ENCODE measurements around the gene PRKAG3.

The PRKAG3 gene

DNA sequence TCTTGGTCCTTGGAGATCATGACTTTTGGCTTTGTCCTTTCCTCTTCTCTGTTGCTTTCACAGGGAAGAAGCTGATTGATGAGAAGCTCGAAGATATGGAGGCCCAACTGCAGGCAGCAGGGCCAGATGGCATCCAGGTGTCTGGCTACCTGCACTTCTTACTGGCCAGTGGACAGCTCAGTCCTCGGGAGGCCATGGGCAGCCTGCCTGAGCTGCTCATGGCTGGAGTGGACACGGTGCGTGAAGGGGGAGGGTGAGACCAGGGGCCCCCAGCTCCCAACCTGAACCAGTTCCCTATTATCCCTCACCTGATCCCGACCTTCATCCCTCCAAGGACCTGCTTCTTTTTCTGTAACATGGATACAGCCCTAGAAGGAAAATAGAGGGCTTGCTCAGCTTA, 18.7 kb downstream of the PRKAG3 start:
- no peak for DNase-seq

DNA sequence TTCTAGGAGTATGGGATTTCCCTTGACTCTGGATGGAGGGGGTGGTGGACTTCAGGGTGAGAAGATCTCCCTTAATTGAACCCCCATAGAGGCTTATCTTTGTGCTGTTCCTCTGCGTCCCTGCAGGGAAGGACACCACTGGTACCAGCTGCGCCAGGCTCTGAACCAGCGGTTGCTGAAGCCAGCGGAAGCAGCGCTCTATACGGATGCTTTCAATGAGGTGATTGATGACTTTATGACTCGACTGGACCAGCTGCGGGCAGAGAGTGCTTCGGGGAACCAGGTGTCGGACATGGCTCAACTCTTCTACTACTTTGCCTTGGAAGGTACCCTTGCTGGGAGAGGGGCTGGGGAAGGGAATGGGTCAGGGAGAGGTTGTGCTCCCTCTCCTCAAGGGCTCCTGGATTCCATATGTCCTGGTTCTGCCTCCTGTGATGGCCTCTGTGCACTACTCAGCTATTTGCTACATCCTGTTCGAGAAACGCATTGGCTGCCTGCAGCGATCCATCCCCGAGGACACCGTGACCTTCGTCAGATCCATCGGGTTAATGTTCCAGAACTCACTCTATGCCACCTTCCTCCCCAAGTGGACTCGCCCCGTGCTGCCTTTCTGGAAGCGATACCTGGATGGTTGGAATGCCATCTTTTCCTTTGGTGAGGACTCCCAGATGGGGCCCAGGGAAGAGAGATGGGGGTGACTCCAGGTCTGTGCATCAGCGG, 19.3 kb downstream of the PRKAG3 start:
- DNase-seq, result no peak

DNA sequence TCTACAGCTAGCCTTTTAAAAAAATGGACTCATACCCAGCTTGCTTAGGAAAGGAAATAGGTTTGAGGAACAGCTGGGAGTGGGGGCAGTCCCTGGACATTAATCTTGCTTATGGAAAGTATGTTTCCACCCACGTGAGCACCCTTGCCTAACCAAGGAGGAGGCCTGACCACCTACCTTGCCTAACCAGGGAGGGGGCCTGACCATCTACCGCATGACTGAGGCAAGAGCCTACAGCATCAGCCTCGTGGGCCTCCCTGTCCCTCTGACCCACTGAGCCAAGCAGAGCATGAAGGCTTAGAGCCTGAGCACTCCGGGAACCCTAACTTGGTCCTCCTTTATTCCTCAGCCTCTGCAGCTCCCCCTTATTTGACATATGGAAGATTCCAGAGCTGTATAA, 20.2 kb downstream of the PRKAG3 start:
- no peak for DNase-seq

DNA sequence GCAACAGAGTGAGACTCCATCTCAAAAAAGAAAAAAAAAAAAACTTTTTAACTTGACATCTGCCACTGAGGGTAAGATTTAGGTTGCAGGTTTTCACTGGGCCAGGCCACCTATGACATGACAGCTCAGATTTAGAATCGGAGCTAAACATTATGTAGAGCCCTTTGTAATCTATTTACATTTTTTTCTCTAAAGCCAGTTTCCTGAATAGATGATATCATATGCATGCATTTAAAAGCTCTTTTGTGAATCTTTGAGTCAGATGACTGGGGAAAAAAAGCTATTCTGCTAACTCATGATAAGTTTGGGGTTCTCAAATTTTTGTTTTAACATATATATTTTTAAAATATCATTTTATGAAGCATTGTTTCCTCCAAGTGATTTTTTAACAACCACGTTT, 21.3 kb downstream of the PRKAG3 start:
- DNase-seq, result no peak

DNA sequence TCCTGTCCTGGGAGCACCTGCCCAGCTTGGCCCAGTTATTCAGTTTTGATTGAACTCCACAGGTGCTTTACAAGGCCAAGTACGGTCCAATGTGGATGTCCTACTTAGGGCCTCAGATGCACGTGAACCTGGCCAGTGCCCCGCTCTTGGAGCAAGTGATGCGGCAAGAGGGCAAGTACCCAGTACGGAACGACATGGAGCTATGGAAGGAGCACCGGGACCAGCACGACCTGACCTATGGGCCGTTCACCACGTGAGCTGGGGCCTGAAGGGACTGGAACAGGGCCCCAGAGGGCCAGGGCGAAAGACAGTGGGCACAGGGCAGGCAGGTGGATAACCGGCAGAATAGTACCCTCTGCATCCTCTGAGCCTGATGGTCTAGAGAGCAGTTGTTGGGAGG, 22.1 kb downstream of the PRKAG3 start:
- DNase-seq, result no peak

DNA sequence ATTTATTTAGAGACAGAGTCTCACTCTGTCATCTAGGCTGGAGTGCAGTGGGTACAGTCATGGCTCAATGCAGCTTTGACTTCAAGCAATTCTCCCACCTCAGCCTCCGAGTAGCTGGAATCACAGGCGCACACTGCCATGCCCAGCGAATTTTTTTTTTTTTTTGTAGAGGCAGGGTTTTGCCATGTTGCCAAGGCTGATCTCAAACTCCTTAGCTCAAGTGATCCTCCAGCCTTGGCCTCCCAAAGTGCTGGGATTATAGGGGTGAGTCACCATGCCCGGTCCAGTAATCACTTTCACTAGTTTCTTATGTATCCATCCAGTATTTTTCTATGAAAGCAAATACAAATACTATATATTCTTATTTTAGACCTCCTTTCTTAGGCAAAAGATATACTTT, 24.0 kb downstream of the PRKAG3 start:
- DNase-seq, result no peak

DNA sequence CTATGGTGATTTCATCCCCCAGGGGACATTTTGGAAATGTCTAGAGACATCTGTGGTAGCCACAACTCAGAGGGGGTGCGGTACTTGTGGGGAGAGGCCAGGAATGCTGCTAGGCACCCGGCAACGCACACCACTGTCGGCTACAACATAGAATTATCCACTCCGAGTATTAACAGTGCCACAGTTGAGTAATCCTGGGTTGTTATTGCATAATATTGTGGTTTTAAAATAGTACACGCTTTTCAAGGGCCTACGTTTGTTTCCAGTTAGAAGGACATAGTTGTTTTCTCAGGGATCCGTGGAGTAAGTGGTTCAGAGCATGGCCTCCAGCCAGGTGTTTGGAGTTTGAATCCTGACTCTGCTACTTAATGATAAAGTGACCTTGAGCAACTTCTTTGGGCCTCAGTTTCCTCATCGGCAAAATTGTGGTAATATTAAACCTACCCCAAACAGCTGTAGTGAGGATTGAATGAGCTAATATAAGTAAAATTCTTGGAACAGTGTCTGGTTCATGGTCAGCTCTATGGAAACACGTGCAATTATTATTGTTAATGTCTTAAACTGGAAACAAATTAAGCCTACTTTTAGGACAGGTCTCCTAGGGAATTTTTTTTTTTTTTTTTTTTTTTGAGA, 25.1 kb downstream of the PRKAG3 start:
- no peak for DNase-seq

DNA sequence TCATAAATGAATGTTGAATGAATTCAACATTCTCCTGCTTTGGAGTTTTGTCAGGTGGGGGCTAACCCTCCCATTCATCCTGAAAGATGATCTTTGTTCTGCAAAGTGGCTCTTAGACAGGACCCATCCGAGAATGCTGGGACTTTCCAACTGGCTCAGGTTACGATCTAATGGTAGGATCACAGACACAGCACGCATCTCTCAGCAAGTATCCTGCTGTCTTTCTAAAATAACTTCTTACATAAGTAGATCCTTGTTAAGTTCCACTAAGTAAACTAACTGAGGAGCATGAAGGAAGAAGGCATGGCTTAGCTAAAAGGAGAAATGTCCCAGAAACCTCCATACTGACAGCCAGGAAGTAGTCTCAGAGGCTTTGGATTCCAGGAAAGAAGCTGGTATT, 26.0 kb downstream of the PRKAG3 start:
- DNase-seq, result no peak

DNA sequence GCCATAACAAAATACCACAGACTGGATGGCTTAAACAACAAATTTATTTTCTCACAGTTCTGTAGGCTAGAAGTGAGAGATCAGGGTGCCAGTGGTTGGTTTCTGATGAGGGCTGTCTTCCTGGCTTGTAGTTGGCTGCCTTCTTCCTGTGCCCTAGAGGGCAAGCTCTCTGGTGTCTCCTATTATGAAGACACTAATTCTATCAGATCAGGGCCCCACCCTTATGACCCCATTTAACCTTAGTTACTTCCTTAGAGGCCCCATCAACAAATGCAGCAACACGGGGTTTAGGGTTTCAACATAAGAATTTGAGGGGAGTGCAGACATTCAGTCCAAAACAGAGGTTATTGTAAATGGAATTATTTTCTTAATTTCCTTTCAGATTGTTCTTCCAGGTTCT, 26.8 kb downstream of the PRKAG3 start:
- DNase-seq, result no peak

DNA sequence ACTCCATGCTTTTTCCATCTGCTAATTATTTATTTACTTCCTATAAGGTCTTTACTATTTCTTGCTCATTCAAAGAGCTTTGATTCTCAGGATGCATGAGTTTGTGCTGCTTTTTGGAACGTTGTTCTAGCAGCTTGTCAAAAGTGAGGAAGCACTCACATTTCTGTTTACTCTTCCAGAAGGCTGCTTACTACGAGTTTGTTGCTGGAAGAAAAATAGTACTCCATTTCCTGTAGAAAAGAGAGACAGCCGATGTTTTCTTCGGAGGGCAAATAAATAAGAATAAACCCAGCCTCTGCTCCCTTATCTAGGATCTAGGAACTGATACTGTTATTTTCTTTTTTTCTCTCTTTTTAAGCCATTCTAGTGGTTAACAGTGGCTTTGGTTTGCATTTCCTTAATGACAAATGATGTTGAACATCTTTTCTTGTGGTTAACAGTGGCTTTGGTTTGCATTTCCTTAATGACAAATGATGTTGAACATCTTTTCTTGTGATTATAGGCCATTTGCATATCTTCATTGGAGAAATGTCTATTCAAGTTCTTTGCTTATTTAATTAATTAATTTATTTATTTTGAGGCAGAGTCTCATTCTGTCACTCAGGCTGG, 29.1 kb downstream of the PRKAG3 start:
- no peak for DNase-seq

DNA sequence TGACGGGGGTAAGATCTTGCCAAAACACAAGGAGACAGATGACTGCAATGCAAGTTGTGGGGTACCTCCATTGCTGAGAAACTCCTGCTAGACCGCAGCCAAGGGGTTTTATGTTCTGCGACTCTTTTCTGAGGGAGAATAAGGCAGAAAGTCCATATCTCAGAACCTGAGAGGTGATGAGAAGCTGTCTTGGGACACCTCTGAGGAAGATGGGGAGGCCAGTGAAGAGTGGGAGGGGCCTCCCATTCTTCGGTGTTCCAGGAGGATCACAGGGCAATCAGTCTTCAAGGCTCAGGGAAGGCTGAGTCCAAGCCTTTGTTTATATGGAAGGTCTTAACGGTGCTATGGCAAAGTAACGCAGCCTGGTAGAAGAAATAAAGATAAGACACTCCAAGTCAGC, 31.6 kb downstream of the PRKAG3 start:
- DNase-seq, result no peak

DNA sequence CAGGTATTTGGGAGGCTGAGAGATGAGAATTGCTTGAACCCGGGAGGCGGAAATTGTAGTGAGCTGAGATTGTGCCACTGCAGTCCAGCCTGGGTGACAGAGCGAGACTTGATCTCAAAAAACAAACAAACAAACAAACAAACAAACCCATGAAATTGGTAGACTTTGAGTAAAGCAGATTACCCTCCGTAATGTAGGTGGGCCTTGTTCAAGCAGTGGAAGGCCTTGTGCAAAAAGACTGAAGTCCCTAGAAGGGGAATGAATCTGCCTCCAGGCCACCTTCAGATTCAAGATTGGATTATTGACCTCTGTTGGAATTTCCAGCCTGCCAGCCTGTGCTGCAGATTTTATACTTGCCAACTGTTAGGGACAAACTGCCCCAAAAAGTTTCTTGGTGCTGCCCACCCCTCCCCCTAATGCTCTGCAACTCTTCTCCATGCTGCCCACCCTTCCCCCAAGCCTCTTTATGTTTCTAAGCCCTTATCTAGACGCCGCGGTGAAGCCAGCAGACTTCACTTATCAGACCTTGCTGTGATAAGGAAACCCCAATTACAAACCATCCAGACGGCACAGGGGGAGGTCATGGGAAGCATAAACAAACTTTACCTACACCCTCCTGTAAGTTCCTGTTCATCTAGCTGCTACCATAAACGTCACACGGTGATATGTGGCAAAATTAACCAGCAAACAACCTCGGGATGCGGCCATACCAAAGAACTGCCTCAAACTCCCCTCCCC, 32.7 kb downstream of the PRKAG3 start:
- DNase-seq, result no peak

DNA sequence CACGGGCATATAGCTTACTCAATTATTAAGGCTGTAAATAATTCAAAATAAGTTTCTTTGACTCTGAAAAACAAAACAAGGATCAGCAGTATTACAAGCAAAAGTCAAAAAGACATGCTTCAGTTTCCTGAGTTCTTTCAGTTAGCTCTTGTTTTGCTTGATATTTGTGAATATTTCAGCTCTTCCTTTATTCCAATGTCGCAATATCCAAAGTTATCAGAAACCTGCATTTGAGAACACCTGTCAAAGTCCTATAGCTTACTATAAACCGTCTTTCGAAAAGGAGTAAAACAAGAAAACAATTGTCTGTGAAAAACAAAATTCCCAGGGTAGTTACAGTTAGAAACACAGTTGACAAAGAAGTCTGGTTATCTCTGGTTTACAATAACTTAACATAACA, 34.9 kb downstream of the PRKAG3 start:
- DNase-seq, result no peak

DNA sequence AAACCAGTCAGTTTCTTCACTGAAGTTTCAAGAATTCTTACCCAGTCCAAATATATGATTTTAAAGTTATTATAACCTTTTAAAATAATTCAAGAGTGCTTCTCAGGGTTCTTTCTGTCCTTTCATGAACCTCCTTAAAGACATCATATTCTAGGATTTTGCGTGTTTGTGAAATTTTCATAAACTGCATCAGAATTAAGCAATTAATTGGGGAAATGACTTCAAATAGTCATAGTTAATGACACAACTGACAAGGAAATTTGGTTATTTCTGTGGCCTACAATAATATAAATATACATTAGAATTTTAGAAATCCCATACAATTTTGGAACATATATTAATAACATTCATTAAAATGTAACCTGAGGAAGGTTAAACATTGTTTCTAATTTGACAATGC, 39.2 kb downstream of the PRKAG3 start:
- no peak for DNase-seq

DNA sequence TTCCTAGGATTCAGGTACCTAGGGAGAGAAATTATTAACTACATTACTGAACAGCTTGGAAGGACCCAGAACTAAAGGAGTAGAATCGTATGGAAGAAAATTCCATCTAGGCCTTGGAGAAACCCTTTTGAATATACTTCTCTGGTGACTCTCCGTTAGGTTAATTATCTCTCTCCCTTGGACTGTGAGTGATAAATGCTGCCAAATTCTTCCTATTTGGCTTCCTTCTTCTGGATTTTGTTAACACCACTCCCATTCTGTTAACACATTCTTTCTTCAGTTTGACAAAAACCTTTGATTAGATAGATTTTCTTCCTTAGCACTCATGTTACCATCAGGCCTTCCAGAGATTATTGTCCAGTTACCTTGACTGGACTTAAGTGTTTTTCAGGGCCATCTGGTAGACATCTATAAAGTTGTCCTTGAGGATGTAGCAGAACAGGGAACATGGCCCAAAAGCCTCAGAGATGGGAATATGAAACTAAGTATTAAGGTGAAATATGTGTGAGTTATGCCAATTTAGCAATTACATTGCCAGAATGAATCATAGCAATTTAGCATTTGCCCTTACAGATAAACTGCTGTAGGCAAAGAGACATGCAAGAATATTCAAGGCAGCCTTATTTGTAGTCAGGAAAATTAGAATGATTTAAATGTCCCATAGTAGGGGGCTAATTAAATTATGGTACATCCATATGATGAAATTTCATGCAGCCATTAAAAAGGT, 42.9 kb downstream of the PRKAG3 start:
- DNase-seq, result no peak

DNA sequence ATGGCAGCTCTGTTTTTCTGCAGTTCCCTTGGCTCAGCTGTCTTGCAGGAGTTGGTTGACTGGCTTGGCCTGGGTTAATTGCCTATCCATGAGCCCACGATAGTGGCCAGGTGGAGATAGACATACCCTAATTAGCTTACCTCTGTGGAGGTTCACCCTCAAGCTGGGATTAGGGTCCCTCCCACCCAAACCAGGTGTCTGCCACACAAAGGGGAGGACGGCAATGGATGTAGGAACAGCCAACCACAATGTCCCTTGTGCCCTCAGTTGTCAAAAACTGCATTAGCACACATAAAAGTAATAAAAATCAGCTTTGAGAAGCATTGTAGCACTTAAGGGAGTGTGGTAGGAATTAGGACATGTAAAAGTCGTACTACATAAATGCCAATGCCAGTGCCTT, 45.5 kb downstream of the PRKAG3 start:
- no peak for DNase-seq

DNA sequence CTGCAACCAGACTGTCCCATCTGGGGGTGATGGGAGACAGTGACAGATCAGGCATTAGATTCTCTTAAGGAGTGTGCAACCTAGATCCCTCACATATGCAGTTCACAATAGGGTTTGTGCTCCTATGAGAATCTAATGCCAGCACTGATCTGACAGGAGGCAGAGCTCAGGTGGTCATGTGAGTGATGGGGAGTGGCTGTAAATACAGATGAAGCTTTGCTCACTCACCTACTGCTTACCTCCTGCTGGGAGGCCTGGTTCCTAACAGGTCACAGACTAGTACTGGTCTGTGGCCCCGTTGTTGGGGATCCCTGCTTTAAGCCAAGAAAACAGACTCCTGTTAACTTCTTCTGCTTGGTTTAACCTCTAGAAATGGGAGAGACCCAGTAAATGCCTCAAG, 46.5 kb downstream of the PRKAG3 start:
- no peak for DNase-seq

DNA sequence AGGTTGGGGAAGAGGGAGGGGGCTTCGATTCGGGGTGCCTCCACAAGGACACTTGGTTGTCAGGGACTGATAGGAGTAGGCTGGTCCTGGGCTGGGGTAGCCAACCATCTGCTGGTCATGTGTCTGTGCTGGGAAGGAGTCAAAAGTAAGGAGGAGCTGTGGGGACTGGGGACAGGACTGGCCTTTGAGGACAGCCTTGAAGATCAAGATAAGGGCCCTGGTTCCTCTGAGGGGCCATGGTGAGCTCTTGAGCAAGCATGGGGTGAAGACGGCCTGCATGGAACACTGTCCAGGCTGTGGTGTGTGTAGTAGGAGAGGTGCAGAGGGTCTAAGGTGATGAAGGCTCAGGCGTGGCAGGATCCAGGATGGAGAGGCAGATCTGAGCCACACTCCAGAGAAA, 47.9 kb downstream of the PRKAG3 start:
- no peak for DNase-seq

DNA sequence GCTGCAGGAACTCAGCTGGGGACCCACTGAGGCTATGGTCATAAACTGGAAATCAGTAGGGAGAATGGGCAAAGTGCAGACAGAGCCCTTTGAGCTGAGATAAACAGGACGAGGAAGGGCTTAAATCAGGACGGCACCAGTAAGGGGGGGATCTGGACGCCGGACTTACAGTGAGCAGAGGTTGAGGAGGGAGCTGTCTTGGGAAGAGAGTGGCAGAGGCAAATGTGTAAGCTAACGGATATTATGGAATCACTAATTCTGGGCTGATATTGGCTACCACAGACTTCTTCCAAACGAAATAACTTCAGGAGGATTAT, 49.1 kb downstream of the PRKAG3 start:
- no peak for DNase-seq

DNA sequence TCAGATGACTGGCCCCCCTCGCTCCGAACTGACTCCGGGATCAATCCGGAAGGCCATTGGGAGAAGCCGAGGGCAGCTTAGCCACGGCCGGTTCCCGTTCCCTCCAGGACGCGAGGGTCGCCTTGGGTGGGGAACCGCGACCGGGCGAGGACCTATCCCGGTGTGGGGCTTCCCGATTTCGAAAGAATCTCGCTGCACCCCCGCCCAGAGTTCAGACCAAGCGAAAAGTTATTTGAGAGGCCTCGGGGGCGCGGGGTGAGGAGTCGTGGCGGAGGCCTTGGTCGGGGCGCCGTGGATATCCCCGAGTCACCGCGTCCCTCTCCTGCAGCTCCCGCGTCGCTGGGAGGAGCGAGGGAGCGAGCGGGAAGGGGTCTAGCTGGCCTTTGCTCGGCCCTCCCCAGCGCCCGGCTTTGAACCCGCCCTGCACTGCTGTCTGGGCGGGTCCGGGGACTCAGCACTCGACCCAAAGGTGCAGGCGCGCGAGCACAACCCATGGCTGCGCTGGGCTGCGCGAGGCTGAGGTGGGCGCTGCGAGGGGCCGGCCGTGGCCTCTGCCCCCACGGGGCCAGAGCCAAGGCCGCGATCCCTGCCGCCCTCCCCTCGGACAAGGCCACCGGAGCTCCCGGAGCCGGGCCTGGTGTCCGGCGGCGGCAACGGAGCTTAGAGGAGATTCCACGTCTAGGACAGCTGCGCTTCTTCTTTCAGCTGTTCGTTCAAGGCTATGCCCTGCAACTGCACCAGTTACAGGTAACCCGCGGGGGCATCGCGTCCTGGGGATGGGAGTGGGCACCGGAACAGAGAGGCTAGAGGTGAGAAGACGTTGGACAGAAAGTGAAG, 49.7 kb downstream of the PRKAG3 start, which contains the start of gene CYP27A1:
TSS of gene CYP27A1 (plus strand) at position 457 of the 837 bp plus-strand sequence. CDS start at position 493, 36 bp downstream.
- peak; percentile 52 for DNase-seq

DNA sequence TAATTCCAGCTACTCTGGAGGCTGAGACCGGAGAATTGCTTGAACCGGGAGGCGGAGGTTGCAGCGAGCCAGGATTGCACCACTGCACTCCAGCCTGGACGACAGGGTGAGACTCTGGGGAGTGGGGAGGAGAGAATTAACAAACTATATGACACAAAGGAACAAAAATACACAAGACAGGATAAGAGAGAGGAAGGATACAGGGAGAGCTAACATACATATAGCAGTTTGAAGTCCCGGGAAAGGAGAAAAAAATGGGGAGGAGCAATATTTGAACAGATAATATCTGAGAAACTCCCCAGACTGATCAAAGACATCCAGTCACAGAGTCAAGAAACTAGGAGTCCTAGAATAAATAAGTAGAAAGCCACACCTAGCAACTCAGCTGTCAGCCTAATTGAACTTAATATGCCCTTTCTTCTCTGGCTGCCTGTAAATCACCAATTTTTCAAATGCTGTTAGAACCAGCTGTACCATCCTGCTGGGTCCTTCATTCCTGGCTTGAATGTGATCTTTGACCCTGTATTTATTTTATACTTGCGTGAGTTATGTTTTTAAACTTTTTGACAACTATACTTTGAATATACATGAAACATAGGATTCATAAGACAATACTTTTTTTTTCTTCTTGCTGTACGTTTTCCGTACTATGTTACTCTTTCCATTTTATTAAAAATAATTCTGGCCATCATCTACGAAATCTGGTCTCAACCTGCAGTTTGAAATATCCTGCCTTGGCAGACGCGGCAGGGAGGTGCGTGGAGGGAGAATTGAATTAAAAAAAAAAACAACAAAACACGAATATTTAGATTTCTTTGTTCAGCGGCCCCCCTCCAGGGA, 50.5 kb downstream of the PRKAG3 start:
- DNase-seq, result no peak
